PFSK-1 (cell line): Measurements from ENCODE around the gene DTWD1.

ENCODE experiments used
- POLR2AphosphoS5 ChIP-seq: IDR thresholded peaks from 2 replicates; pipeline ENCODE4 v1.6.1; 2012; ENCODE audit warnings: low read depth, mild to moderate bottlenecking, control low read depth, low read length, moderate library complexity
- REST ChIP-seq, 2 experiments: IDR thresholded peaks; 2 replicates each; pipeline versions ENCODE4 v1.6.1 to v1.8.0; 2011 to 2012; ENCODE audit warnings: low read depth in 2 of 2, low read length in 2 of 2, control low read depth in 1 of 2, inconsistent platforms in 1 of 2, mild to moderate bottlenecking in 1 of 2, moderate library complexity in 1 of 2; ENCODE audit not compliant: insufficient read depth in 1 of 2
- TAF1 ChIP-seq: IDR thresholded peaks from 2 replicates; pipeline ENCODE4 v1.6.1; 2012; ENCODE audit warnings: low read length, control low read depth, borderline replicate concordance; ENCODE audit not compliant: insufficient read depth

DNA sequence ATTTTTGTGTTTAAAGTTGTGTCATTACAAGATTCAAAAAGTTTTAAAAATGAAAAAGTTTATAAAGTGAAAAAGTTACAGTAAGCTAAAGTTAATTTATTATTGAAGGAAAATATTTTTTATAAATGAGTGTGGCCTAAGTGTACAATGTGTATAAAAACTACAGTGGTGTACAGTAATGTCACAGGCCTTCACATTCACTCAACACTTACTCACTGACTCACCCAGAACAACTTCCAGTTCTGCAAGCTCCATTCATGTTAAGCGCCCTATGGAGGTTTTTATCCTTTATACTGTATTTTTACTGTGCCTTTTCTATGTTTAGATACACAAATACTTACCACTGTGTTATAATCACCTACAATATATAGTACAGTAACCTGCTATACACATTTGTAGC is 76.3 kb downstream of the DTWD1 start:
- TF ChIP-seq REST (IDR thresholded peaks at IDR 0.05; ENCODE audit: insufficient read depth in 1 of 2, low read depth in 2 of 2, low read length in 2 of 2) = no peak
- no peak for TF ChIP-seq POLR2AphosphoS5
- TF ChIP-seq TAF1 = no peak
